HPDE6-E6E7 (cell line): ENCODE measurements around the gene PREX1.

Experiments used
- DNase-seq: peaks from one replicate; pipeline ENCODE4 v3.0.0; 2011; ENCODE audit warnings: missing footprints; ENCODE audit errors: extremely low spot score

Gene PREX1

DNA sequence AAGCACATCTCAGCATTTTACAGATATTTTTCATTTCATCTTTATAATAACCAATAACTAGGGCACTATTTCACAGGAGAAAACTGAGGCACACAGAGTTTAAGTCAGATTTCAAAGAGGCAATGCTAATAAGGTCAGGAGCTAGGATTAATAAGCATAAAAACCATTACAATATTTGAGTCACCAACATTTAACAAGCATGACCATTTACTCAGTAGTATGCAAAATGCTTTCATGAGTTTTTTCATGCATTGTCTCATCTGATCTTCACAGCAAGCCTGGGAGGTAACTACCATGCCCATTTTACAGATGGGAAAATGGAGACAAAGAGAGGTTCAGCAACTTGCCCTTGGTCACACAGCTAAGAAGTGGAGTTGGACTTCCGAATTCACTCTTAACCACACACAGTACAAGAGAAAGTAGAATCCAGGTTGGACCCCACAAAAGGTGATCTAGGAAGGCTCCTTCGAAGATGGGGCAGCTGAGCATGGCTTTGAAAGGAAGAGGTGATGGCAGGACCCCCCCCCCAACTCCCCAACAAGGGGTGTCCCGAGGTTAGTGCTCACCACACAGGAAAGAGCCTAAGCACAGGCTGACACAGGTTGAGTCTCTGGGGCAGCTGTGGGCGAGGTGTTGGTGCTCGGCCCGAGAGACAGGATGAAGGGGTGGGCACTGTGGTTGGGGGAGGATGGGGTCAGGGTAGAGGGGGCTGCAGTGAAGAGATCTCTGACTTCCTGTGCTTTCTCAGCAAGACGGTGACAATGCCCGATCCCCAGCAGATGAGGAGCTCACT lies 108.8 kb downstream of the PREX1 start:
- no peak for DNase-seq

DNA sequence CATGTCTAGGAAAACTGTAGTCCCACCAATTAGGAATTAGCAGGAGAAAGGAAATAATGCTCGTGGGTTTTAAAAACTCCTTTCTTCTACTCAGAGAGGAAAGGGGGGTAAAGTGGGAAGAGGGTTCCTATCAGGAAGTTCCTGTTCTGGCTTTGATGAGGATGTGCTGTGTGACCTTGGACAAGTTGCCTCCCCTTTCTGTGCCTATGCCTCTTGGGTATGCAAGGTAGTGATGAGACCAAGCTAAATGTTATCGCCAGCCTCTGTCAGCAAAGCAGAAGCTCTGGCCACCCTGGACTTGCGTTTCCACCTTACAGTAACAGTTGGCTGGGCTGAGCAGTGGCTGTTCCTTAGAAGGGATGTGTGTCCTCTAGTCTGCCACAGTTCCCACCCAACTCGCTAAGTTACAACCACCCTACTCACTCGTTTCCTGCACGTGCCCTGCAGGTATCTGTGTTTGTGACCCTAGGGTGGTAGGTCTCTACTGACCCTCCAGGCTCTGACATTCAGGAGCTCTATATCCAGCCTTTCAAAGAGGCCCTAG lies 110.0 kb downstream of the PREX1 start:
- DNase-seq: no peak

DNA sequence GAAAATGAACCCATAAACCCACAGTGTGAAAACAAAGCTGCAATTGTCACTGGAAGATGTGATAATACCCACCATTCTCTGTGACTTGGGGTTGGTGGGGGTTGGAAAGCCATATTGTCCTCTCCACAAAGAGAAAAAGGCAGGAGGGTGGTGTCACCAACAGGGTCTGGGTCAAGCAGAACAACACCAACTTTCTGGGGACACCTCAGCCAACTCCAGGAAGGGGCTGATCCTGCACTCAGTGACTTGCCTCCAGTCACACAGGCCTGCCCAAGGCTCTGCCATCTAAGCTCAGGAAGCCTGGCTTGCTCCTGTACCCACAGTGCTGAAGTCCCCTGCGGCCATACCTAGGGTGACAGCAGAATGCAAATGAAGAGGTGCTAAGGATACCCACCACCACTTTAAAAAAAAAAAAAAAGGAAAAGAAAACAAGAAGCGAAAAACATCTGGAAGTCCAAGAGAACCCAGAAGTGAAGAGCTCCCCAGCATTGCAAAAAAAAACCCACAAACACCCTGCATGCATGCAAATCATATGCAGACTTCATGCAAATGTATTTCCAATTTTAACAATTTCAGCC lies 110.6 kb downstream of the PREX1 start:
- DNase-seq: no peak

DNA sequence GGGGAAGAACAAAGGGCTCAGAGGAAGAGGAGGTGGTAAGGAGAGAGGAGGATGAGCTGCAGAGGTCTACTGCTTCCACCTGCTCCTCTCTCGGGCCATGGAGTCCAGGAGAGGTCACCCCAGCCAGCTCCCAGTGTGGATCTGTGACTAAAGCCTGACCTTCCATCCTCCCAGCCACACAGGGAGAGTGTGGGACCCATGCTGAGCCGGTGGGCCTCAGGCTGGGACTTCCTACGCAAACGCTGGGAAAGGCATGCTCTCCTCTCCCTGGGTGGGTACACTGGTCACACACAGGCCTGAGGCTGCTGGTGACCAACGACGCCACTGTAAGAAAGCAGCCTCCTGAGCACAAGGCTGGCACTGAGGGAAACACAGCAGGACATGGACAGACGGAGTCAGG lies 111.3 kb downstream of the PREX1 start:
- no peak for DNase-seq

DNA sequence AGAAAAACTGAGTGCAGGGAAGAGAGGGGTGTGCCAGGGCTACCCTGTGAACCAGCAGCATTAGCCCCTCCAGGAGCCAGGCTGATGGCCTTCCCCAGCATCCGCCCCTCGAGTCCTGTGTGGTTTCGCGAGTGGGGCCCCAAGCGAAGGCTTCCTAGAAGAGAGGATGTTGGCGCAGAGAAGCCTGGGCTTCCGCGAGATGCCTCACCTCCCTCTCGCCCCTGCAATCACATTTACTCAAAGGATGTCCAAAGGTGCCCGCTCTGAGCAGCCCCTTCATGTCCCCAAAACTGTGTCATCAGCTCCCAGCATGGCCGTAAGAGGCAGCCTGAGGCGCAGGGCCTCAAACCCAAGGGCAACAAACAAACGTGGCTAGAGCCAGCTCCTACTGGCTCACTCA lies 111.7 kb downstream of the PREX1 start:
- no peak for DNase-seq

DNA sequence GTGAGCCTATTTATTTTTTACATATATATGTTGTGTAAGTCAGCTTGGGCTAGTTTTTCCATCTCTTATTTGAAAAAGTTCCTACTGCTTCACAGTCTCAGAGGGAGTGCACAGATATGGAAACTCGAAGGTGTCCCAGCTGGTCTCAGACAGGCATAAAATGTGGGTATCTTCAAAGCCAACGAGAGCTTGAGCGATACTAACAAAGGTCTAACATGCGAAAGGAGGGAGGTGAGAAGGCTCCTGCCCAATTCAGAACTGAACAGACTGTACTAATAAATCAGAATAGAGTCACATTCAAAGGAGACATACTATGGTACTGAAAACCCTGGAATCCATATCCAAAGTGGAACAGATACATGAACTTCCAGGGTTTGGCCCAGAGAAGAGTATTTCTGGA lies 113.0 kb downstream of the PREX1 start:
- DNase-seq: no peak

- DNase-seq: no peak
Measured at GRCh38 chr20:48711696-48712464, 115.9 kb downstream of the PREX1 start.

GRCh38 chr20:48711044-48711428 lies 116.8 kb downstream of the PREX1 start:
- no peak for DNase-seq

GRCh38 chr20:48710341-48711043 lies 117.3 kb downstream of the PREX1 start:
- DNase-seq: no peak

DNA sequence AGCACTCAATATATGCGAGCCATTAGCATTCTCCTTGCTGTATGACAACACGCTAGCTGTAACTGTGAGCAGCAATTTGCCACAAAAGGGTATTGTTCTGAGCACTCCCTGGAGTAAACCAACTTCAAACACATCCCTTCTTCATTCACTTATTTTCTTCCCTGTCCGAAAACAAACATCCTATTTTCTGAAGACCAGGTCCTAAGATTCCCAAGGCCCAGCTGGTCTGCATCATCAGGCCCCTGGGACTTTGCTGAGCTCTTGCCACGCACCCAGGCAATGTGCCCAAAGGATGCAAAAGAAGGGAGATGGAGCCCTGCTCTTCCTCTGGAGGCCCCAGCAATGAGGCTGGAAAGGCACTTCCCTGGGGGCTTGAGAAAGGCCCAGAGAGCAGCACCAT lies 118.1 kb downstream of the PREX1 start:
- DNase-seq: no peak

GRCh38 chr20:48709058-48709691 lies 118.6 kb downstream of the PREX1 start:
- no peak for DNase-seq

GRCh38 chr20:48708630-48709029 lies 119.2 kb downstream of the PREX1 start:
- no peak for DNase-seq

DNA sequence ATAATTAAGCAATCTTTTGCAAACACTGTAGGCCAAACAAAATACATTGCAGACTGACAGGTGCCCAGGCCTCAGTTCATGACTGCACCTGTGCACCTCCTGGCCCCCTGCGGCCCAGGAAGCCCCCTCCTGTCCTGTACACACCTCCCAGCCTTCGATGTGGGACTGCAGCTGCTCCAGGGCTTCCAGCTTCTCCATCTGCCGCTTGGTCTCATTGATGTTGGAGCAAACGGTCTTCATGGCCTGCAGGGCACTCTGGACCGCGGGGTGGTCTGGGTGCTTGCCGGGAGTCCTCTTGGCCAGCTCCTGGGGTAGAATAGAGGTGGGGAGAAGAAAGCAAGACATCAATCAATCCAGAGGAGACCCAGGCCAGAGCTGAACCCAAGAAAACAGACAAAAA lies 119.7 kb downstream of the PREX1 start:
- no peak for DNase-seq

DNA sequence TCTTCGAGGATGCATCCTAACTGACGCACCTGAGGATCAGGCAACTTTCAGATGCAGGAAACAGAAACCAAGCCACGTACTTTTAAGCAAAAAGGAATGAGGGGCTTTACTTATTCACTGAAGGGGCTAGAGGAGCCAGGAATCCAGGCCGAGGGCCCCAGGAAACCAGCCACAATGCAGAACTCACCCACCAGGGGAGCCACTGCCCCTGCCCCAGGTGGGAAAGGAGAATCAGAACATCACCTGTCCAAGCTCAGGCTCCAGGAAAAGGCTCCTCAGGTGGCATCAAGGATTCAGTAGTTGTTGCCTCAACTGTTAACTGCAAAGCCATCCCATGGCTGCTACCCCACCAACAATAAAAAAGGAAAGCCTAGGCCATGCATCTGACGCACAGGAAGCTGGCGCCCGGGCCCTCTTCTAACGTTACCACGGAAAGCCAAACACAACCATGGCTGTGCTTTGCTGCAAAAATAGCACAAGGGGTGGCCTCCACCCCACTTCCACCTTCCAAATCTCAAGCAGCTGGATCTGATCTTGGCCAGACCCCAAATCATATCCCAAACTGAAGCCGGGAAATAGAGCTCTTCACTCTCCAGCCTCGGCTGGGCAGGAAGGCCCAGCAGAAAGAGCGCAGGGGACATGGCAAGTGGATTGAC lies 121.0 kb downstream of the PREX1 start:
- no peak for DNase-seq

GRCh38 chr20:48706116-48706656 lies 121.6 kb downstream of the PREX1 start:
- no peak for DNase-seq

GRCh38 chr20:48705240-48706115 lies 122.3 kb downstream of the PREX1 start:
- no peak for DNase-seq

- DNase-seq: no peak
Measured at GRCh38 chr20:48704761-48705160, 123.0 kb downstream of the PREX1 start.

GRCh38 chr20:48703511-48704219 lies 124.1 kb downstream of the PREX1 start:
- DNase-seq: no peak

DNA sequence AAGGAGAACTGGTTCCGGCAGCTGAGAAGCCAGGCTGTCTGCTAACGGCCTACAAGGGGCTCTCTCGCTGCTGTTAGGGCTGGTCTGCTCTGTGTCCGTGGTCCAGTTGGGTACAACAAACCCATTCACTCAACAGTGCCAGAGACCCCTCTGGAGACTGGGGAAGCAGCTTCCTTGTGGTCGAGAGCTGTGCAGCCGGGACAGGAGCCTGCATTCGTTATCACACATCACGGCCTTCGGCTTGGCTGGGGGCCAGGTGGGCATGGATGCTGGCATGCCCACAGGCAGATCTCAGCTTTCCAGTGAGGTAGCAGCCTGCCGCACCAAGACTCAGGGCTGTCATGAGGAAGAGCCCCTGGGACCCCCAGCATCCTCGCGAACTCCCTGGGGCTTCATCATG lies 124.7 kb downstream of the PREX1 start:
- no peak for DNase-seq
